Measurements from ENCODE around the gene OGFR.
A peak's percentile ranks its signal among the peaks of the same experiment; 100 is the strongest.

OGFR gene

DNA sequence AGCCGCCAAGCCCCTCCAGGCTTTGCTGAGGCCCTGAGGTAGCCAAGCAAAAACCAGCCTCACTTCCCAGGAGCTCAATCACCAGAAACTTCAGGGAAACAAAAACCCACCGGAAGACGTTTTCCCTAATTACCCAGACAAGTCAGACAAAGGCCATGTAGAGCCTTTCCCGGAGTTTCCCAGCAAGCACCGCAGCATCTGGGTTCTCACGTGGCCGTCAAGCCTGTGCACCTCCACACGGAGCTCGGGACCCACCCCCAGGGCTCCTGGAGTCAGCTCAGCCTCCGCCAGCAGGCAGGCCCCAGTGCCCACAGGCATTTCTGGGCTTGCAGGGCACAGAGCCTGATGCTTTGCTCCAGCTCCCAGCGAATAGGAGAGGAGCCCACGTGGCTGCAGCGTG, 18.5 kb upstream of the OGFR start:
- CTCF ChIA-PET: no interaction called here

DNA sequence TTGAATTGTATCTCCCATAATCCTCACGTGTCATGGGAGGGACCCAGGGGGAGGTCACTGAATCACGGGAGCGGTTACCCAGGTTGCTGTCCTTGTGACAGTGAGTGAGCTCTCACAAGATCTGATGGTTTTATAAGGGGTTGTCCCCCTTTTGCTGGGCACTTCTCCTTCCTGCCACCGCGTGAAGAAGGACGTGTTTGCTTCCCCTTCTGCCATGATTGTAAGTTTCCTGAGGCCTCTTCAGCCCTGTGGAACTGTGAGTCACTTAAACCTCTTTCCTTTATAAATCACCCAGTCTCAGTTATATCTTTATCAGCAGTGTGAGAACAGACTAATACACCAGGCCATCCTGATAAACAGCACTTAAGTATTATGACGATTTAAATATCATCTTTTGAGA, 17.3 kb upstream of the OGFR start:
- Histone ChIP-seq H3K36me3 (ENCODE audit: control insufficient read depth in 2 of 2, insufficient read depth in 1 of 2, low read length in 2 of 2) (no peaks in the 10 kb centered on the region), H3K4me1 (ENCODE audit: control insufficient read depth, insufficient read depth, low read length) (no peaks in the 10 kb centered on the region), H3K27ac (ENCODE audit: extremely low read depth, low read depth, low read length) (no peak overlapping the region), H3K4me3 (ENCODE audit: low read depth, low read length) (no peak overlapping the region), H3K9me3 (ENCODE audit: control insufficient read depth, insufficient read depth, low read depth, low read length) (no peaks in the 10 kb centered on the region)
- ChIA-PET CTCF (interaction anchor here (0.7 to 3.1 kb wide), 3 partner anchors 118 to 246 kb away, joined by 3 to 17 read pairs (median 6); no protein-coding TSS in a partner anchor), POLR2A (no interaction called here)
- TF ChIP-seq, protein P1, sequence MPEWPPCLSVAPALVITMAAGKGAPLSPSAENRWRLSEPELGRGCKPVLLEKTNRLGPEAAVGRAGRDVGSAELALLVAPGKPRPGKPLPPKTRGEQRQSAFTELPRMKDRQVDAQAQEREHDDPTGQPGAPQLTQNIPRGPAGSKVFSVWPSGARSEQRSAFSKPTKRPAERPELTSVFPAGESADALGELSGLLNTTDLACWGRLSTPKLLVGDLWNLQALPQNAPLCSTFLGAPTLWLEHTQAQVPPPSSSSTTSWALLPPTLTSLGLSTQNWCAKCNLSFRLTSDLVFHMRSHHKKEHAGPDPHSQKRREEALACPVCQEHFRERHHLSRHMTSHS (tag by site-specific recombination; IDR thresholded peaks at IDR 0.05): no peak
- TF ChIP-seq SALL2 (tag by site-specific recombination; IDR thresholded peaks at IDR 0.05; ENCODE audit: borderline replicate concordance) (no peak), ZNF76 (tag by site-specific recombination; IDR thresholded peaks at IDR 0.05; ENCODE audit: borderline replicate concordance, low read depth) (no peak), ZBTB7A (tag by site-specific recombination; IDR thresholded peaks at IDR 0.05; ENCODE audit: low read depth) (no peak), ZFP41 (tag by site-specific recombination; IDR thresholded peaks at IDR 0.05; ENCODE audit: borderline replicate concordance) (no peak), ZNF16 (tag by site-specific recombination; IDR thresholded peaks at IDR 0.05; ENCODE audit: low read depth) (no peak), ZSCAN16 (tag by site-specific recombination; IDR thresholded peaks at IDR 0.05) (no peak), ZNF248 (tag by site-specific recombination; IDR thresholded peaks at IDR 0.05) (no peak), ZNF266 (tag by site-specific recombination; IDR thresholded peaks at IDR 0.05; ENCODE audit: low read depth) (no peak), ZNF292 (tag by site-specific recombination; IDR thresholded peaks at IDR 0.05; ENCODE audit: borderline replicate concordance, low read depth) (no peak)

More for the DNA sequence above, 18.5 kb upstream of the OGFR start:
- no peaks in the 10 kb centered on the region for H3K9me3 ChIP-seq (ENCODE audit: control insufficient read depth, insufficient read depth, low read depth, low read length)
- H3K4me1 ChIP-seq (ENCODE audit: control insufficient read depth, insufficient read depth, low read length): no peaks in the 10 kb centered on the region
- POLR2A ChIA-PET: no interaction called here
- no peaks in the 10 kb centered on the region for H3K36me3 ChIP-seq (ENCODE audit: control insufficient read depth in 2 of 2, insufficient read depth in 1 of 2, low read length in 2 of 2)
- no peak overlapping the region for H3K4me3 ChIP-seq (ENCODE audit: low read depth, low read length)
- H3K27ac ChIP-seq (ENCODE audit: extremely low read depth, low read depth, low read length): no peak overlapping the region
- TF ChIP-seq ZNF473 (tag by site-specific recombination; IDR thresholded peaks at IDR 0.05): no peak
- TF ChIP-seq ZBTB8A (tag by site-specific recombination; IDR thresholded peaks at IDR 0.05): 0 out of 2 replicates have a peak, but pooled peaks have one; percentile 16
- peak; percentile 28; the same call in 1 of the 2 replicates for TF ChIP-seq ZFHX2 (tag by site-specific recombination; conservative IDR thresholded peaks at IDR 0.05)

DNA sequence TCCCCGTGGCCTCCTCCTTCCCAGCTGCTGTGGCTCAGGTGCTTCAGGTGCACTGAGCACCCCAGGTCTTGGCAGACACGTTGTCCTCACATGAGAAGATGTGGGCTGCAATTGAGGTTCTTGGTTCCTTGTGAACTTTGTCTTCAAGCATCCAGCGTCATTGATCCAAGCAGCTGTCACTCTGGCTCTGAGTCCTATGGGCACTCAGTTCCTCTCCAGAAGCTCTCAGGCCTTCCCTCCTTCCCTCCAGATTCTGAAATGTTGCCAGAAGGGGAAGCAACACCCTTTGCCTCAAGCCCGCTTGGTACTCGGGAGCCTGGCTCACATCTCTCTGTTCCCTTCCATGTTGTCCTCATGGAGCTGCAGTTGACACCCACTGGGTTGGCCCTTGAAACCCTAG, 16.8 kb upstream of the OGFR start:
- H3K27ac ChIP-seq (ENCODE audit: extremely low read depth, low read depth, low read length): no peak overlapping the region
- no peaks in the 10 kb centered on the region for H3K9me3 ChIP-seq (ENCODE audit: control insufficient read depth, insufficient read depth, low read depth, low read length)
- POLR2A ChIA-PET: no interaction called here
- CTCF ChIA-PET: interaction anchor here (0.6 to 3.1 kb wide), 5 partner anchors 8 to 247 kb away, joined by 3 to 17 read pairs (median 3); no protein-coding TSS in a partner anchor
- no peaks in the 10 kb centered on the region for H3K36me3 ChIP-seq (ENCODE audit: control insufficient read depth in 2 of 2, insufficient read depth in 1 of 2, low read length in 2 of 2)
- H3K4me3 ChIP-seq (ENCODE audit: low read depth, low read length): no peak overlapping the region
- H3K4me1 ChIP-seq (ENCODE audit: control insufficient read depth, insufficient read depth, low read length): no peaks in the 10 kb centered on the region
- no peak for TF ChIP-seq ZSCAN30 (tag by site-specific recombination; IDR thresholded peaks at IDR 0.05)
- no peak for TF ChIP-seq ZNF530 (tag by site-specific recombination; IDR thresholded peaks at IDR 0.05; ENCODE audit: low read depth)
- TF ChIP-seq ZSCAN16 (tag by site-specific recombination; IDR thresholded peaks at IDR 0.05): no peak
- no peak for TF ChIP-seq HOXD13 (CRISPR knock-in tag; IDR thresholded peaks at IDR 0.05; ENCODE audit: borderline replicate concordance)
- TF ChIP-seq ZFP41 (tag by site-specific recombination; IDR thresholded peaks at IDR 0.05; ENCODE audit: borderline replicate concordance): no peak
- TF ChIP-seq, protein P2, sequence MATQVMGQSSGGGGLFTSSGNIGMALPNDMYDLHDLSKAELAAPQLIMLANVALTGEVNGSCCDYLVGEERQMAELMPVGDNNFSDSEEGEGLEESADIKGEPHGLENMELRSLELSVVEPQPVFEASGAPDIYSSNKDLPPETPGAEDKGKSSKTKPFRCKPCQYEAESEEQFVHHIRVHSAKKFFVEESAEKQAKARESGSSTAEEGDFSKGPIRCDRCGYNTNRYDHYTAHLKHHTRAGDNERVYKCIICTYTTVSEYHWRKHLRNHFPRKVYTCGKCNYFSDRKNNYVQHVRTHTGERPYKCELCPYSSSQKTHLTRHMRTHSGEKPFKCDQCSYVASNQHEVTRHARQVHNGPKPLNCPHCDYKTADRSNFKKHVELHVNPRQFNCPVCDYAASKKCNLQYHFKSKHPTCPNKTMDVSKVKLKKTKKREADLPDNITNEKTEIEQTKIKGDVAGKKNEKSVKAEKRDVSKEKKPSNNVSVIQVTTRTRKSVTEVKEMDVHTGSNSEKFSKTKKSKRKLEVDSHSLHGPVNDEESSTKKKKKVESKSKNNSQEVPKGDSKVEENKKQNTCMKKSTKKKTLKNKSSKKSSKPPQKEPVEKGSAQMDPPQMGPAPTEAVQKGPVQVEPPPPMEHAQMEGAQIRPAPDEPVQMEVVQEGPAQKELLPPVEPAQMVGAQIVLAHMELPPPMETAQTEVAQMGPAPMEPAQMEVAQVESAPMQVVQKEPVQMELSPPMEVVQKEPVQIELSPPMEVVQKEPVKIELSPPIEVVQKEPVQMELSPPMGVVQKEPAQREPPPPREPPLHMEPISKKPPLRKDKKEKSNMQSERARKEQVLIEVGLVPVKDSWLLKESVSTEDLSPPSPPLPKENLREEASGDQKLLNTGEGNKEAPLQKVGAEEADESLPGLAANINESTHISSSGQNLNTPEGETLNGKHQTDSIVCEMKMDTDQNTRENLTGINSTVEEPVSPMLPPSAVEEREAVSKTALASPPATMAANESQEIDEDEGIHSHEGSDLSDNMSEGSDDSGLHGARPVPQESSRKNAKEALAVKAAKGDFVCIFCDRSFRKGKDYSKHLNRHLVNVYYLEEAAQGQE (tag by site-specific recombination; IDR thresholded peaks at IDR 0.05): no peak
- TF ChIP-seq ZNF133 (tag by site-specific recombination; IDR thresholded peaks at IDR 0.05): no peak
- TF ChIP-seq ZNF521 (tag by site-specific recombination; IDR thresholded peaks at IDR 0.05): no peak
- no peak for TF ChIP-seq TCF7L2 (IDR thresholded peaks at IDR 0.05; ENCODE audit: borderline replicate concordance, low read depth, low read length)
- no peak for TF ChIP-seq ZNF341 (tag by site-specific recombination; IDR thresholded peaks at IDR 0.05; ENCODE audit: low read depth)
- TF ChIP-seq ZNF157 (tag by site-specific recombination; IDR thresholded peaks at IDR 0.05): no peak
- TF ChIP-seq ZNF777 (tag by site-specific recombination; IDR thresholded peaks at IDR 0.05; ENCODE audit: borderline replicate concordance): no peak
- no peak for TF ChIP-seq ZIC2 (tag by site-specific recombination; IDR thresholded peaks at IDR 0.05)
- TF ChIP-seq ZFP37 (tag by site-specific recombination; IDR thresholded peaks at IDR 0.05): no peak
- TF ChIP-seq, protein P3, sequence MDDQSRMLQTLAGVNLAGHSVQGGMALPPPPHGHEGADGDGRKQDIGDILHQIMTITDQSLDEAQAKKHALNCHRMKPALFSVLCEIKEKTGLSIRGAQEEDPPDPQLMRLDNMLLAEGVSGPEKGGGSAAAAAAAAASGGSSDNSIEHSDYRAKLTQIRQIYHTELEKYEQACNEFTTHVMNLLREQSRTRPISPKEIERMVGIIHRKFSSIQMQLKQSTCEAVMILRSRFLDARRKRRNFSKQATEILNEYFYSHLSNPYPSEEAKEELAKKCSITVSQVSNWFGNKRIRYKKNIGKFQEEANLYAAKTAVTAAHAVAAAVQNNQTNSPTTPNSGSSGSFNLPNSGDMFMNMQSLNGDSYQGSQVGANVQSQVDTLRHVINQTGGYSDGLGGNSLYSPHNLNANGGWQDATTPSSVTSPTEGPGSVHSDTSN (CRISPR knock-in tag; IDR thresholded peaks at IDR 0.05): no peak
- TF ChIP-seq ZNF621 (tag by site-specific recombination; IDR thresholded peaks at IDR 0.05): no peak
- TF ChIP-seq ZNF701 (tag by site-specific recombination; IDR thresholded peaks at IDR 0.05): no peak
- TF ChIP-seq GLI4 (tag by site-specific recombination; IDR thresholded peaks at IDR 0.05): no peak
